GM12801 (cell line): ENCODE measurements around the gene FAM174B.

Experiments
- TF ChIP-seq, protein P1 (sequence below): IDR thresholded peaks from one replicate; pipeline ENCODE4 v1.5.1; 2011; ENCODE audit warnings: control low read depth; ENCODE audit not compliant: insufficient read length; ENCODE audit errors: extremely low read depth

FAM174B gene

DNA sequence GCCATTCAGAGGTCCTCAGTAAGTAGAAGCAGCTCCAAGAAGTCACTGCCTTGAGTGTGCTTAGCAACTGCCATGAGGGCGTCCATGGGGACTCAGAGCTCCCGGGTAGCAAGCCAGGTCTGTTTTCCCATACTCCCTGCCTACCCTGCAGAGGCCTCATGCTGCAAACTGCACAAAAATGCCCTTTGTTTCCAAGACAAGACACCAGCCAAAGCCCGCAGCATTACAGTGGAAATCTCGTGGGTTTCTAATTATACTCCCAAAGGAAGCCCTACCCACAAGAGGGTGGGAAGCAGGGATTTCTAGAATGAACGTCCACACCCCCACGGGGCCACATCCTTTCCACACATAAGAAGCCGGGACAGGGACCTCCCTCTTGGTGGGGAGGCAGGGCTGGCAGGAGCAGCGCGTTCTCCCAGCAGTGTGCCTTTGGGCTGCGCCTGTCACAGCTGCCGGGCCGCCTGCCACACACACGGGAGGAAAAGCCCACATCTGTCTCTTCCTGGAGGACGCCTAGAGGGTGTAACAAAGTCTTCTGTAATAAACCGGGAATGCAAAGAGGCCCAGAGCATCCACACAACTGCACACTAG is 31.1 kb downstream of the FAM174B start:
- TF ChIP-seq, protein P1, sequence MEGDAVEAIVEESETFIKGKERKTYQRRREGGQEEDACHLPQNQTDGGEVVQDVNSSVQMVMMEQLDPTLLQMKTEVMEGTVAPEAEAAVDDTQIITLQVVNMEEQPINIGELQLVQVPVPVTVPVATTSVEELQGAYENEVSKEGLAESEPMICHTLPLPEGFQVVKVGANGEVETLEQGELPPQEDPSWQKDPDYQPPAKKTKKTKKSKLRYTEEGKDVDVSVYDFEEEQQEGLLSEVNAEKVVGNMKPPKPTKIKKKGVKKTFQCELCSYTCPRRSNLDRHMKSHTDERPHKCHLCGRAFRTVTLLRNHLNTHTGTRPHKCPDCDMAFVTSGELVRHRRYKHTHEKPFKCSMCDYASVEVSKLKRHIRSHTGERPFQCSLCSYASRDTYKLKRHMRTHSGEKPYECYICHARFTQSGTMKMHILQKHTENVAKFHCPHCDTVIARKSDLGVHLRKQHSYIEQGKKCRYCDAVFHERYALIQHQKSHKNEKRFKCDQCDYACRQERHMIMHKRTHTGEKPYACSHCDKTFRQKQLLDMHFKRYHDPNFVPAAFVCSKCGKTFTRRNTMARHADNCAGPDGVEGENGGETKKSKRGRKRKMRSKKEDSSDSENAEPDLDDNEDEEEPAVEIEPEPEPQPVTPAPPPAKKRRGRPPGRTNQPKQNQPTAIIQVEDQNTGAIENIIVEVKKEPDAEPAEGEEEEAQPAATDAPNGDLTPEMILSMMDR: no peak

GRCh38 chr15:92623435-92623834 is 32.1 kb downstream of the FAM174B start:
- TF ChIP-seq, protein P1: no peak

DNA sequence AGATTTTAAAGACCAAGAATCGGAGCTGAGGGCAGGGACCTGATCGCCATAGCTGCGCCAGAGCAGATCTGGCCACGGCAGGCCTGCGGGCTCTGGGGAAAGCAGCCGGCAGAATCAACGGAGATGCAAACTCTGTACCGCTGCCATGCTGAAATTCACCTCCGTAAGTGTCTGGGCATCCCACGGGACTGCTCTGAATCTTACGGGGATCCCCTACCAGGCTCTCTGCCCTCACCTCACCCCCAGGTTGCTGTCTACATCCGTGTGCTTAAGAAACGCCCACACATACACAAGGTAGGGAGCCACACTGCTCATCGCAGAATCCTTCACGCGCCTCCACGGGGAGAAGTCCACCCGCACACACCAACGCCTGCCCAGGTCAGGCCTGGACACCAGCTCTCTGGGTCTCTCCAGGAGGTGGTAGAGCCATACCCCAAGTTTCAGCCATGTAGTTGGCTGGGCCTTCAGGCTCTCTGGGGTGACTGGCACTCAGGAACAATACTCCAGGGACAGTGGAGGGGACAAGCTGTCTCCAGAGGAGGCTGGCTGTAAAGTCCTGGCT is 33.5 kb downstream of the FAM174B start:
- TF ChIP-seq, protein P1: no peak

DNA sequence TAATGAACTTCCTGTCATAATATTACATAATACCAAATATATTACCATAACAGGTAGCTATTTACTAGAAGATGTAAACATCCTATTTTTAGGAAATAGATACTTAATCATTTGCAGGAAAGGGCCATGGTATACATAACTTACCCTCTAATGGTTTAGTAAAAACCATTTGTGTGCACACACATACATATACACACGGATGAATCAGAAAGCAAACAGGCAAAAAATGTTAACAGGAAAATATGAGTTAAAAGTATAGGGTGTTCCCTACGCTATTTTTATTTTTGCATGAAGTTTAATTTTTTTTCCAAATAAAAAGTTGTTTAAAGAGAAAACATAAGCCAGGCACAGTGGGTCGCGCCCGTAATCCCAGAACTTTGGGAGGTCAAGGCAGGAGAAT is 34.6 kb downstream of the FAM174B start:
- TF ChIP-seq, protein P1: no peak

- TF ChIP-seq, protein P1: no peak
Observed at GRCh38 chr15:92619145-92620101, 36.2 kb downstream of the FAM174B start.

- TF ChIP-seq, protein P1: no peak
Observed at GRCh38 chr15:92617549-92618520, 37.7 kb downstream of the FAM174B start.
